Thymus (tissue), 14 donors: ENCODE results near the gene MGST2. TPM values are rescaled to one million over a fixed set of nuclear protein-coding genes. Genes with fewer than 3 reads are reported as not detected.

Experiments used
- DNase-seq, 9 donors: peaks; one replicate each; pipeline ENCODE4 v3.0.0-alpha.2; 2013; ENCODE audit warnings: low spot score in 9 of 9, low read depth in 6 of 9, missing footprints in 1 of 9
- H3K27ac ChIP-seq, 2 donors: one replicate each; pipeline ENCODE4 v1.5.1; 2013; ENCODE audit warnings: control low read depth in 1 of 2, low read depth in 1 of 2, low read length in 1 of 2, mild to moderate bottlenecking in 1 of 2, moderate library complexity in 1 of 2
- H3K27me3 ChIP-seq, 2 donors: one replicate each; pipeline ENCODE4 v1.5.1; 2013; ENCODE audit warnings: low read length in 1 of 2; ENCODE audit not compliant: control insufficient read depth in 2 of 2, insufficient read depth in 1 of 2
- H3K36me3 ChIP-seq, 2 donors: one replicate each; pipeline ENCODE4 v1.5.1; 2013; ENCODE audit warnings: low read length in 1 of 2, mild to moderate bottlenecking in 1 of 2, moderate library complexity in 1 of 2; ENCODE audit not compliant: control insufficient read depth in 2 of 2, insufficient read depth in 2 of 2
- H3K4me1 ChIP-seq, 2 donors: one replicate each; pipeline ENCODE4 v1.5.1; 2013; ENCODE audit warnings: low read length in 2 of 2; ENCODE audit not compliant: control insufficient read depth in 2 of 2, insufficient read depth in 2 of 2
- H3K4me3 ChIP-seq, 2 donors: one replicate each; pipeline ENCODE4 v1.5.1; 2013; ENCODE audit warnings: low read length in 2 of 2, control low read depth in 1 of 2, mild to moderate bottlenecking in 1 of 2
- H3K9me3 ChIP-seq, 2 donors: one replicate each; pipeline ENCODE4 v1.5.1; 2013; ENCODE audit warnings: low read length in 1 of 2, mild to moderate bottlenecking in 1 of 2; ENCODE audit not compliant: control insufficient read depth in 2 of 2, insufficient read depth in 1 of 2
- WGBS: extraction: QIAGEN DNeasy Blood & Tissue Kit; methylation state at CpG from one replicate; pipeline ENCODE4 v1.1.7; 2013; 5-methylcytosine and 5-hydroxymethylcytosine counted together
- long read RNA-seq, 10 donors: transcript quantifications; one replicate each; lab custom pipeline, GENCODE V29; 2026
- polyA plus RNA-seq: library from polyadenylated mRNA; stranded (reverse); fragments of 200-250 nt; gene quantifications from one replicate; pipeline ENCODE4 v1.2.3, GENCODE V29; 2013
- total RNA-seq: library from RNA; stranded (reverse); fragments of 120-200 nt; gene quantifications from one replicate; pipeline ENCODE4 v1.2.4, GENCODE V29; 2013
- donor health status: healthy.

Gene MGST2
- total RNA-seq, result 38.4 TPM
- 88.2 TPM for polyA plus RNA-seq
- long read RNA-seq, donor 1, partial matches to known transcripts, result 0 of 2 reads
- long read RNA-seq, donor 1, other reads (novel, unspliced or antisense), result 0 of 2 reads
- long read RNA-seq, donor 2, result 0 reads
- long read RNA-seq, donor 3, transcript MGST2-201 (5 exons, 801 nt), result major isoform, 38 of 64 reads
- long read RNA-seq, donor 3, partial matches to known transcripts, result 24 of 64 reads
- long read RNA-seq, donor 3, other reads (novel, unspliced or antisense), result 0 of 64 reads
- long read RNA-seq, donor 4, transcript MGST2-201 (5 exons, 801 nt), result major isoform, 8 of 61 reads
- long read RNA-seq, donor 4, partial matches to known transcripts, result 49 of 61 reads
- long read RNA-seq, donor 4, other reads (novel, unspliced or antisense), result 0 of 61 reads
- long read RNA-seq, donor 5, transcript MGST2-201 (5 exons, 801 nt), result major isoform, 35 of 61 reads
- long read RNA-seq, donor 5, partial matches to known transcripts, result 23 of 61 reads
- long read RNA-seq, donor 5, other reads (novel, unspliced or antisense), result 0 of 61 reads
- long read RNA-seq, donor 6, transcript MGST2-201 (5 exons, 801 nt), result major isoform, 8 of 9 reads
- long read RNA-seq, donor 6, partial matches to known transcripts, result 0 of 9 reads
- long read RNA-seq, donor 6, other reads (novel, unspliced or antisense), result 0 of 9 reads
- long read RNA-seq, donor 7, transcript MGST2-201 (5 exons, 801 nt), result major isoform, 16 of 24 reads
- long read RNA-seq, donor 7, partial matches to known transcripts, result 0 of 24 reads
- long read RNA-seq, donor 7, other reads (novel, unspliced or antisense), result 5 of 24 reads
- long read RNA-seq, donor 8, transcript MGST2-201 (5 exons, 801 nt), result major isoform, 6 of 7 reads
- long read RNA-seq, donor 8, partial matches to known transcripts, result 0 of 7 reads
- long read RNA-seq, donor 8, other reads (novel, unspliced or antisense), result 0 of 7 reads
- long read RNA-seq, donor 9, transcript MGST2-201 (5 exons, 801 nt), result major isoform, 17 of 17 reads
- long read RNA-seq, donor 9, partial matches to known transcripts, result 0 of 17 reads
- long read RNA-seq, donor 9, other reads (novel, unspliced or antisense), result 0 of 17 reads
- long read RNA-seq, donor 10, transcript MGST2-201 (5 exons, 801 nt), result major isoform, 13 of 15 reads
- long read RNA-seq, donor 10, partial matches to known transcripts, result 0 of 15 reads
- long read RNA-seq, donor 10, other reads (novel, unspliced or antisense), result 0 of 15 reads

- peak within 1 kb of the TSS; percentile 71 to 74 for H3K4me3 ChIP-seq
- peak in 5 of 9 donors; percentile 27 to 74 (median 41) for DNase-seq
- under 1% methylated on average over 32 of the region's 32 CpGs for WGBS
- H3K27ac ChIP-seq, result peak within 1 kb of the TSS; percentile 83 to 88
- H3K36me3 ChIP-seq, result no peaks in the 10 kb centered on the region
- H3K27me3 ChIP-seq, result no peaks in the 10 kb centered on the region
- no peaks in the 10 kb centered on the region for H3K9me3 ChIP-seq
- peaks cover 3 to 38% of the 10 kb centered on the region in 2 donors for H3K4me1 ChIP-seq
These were observed at the start of gene MGST2 for GRCh38 chr4:139665690-139666529. MGST2 (plus strand) TSS chr4:139665819; CDS start chr4:139666020, 201 bp downstream.

- 81% methylated on average over 7 of the region's 7 CpGs for WGBS
- Histone ChIP-seq H3K9me3 (no peaks in the 10 kb centered on the region), H3K27ac (no peak overlapping the region), H3K4me1 (no peaks in the 10 kb centered on the region), H3K27me3 (no peaks in the 10 kb centered on the region), H3K36me3 (no peaks in the 10 kb centered on the region), H3K4me3 (no peak overlapping the region)
- DNase-seq, result no peak
These were observed 47.7 kb upstream of the MGST2 start for GRCh38 chr4:139617702-139618490.

- no peaks in the 10 kb centered on the region for H3K27me3 ChIP-seq
- no peaks in the 10 kb centered on the region for H3K36me3 ChIP-seq
- no peak overlapping the region for H3K27ac ChIP-seq
- H3K9me3 ChIP-seq, result no peaks in the 10 kb centered on the region
- no peaks in the 10 kb centered on the region for H3K4me1 ChIP-seq
- no peak overlapping the region for H3K4me3 ChIP-seq
- DNase-seq, result peak in 2 of 9 donors; percentile 18 to 35
- WGBS, result 98% methylated on average over 5 of the region's 5 CpGs
These were observed 46.0 kb upstream of the MGST2 start for GRCh38 chr4:139619644-139620043.

- Histone ChIP-seq H3K4me1 (no peaks in the 10 kb centered on the region), H3K4me3 (no peak overlapping the region), H3K36me3 (no peaks in the 10 kb centered on the region), H3K27ac (no peak overlapping the region), H3K27me3 (no peaks in the 10 kb centered on the region), H3K9me3 (no peaks in the 10 kb centered on the region)
- DNase-seq, result no peak
- 73% methylated on average over 4 of the region's 4 CpGs for WGBS
These were observed 42.7 kb upstream of the MGST2 start for GRCh38 chr4:139622901-139623381.

GRCh38 chr4:139624441-139625092, 41.1 kb upstream of the MGST2 start:
- Histone ChIP-seq H3K27me3 (no peaks in the 10 kb centered on the region), H3K27ac (no peak overlapping the region), H3K9me3 (no peaks in the 10 kb centered on the region), H3K4me3 (no peak overlapping the region), H3K36me3 (no peaks in the 10 kb centered on the region), H3K4me1 (no peaks in the 10 kb centered on the region)
- WGBS, result 95% methylated on average over 3 of the region's 3 CpGs
- DNase-seq, result no peak

GRCh38 chr4:139625093-139625455, 40.5 kb upstream of the MGST2 start:
- Histone ChIP-seq H3K4me3 (no peak overlapping the region), H3K36me3 (no peaks in the 10 kb centered on the region), H3K4me1 (no peaks in the 10 kb centered on the region), H3K27me3 (no peaks in the 10 kb centered on the region), H3K27ac (no peak overlapping the region), H3K9me3 (no peaks in the 10 kb centered on the region)
- DNase-seq, result no peak
- WGBS, result 96% methylated on average over 3 of the region's 3 CpGs

GRCh38 chr4:139625482-139625881, 40.1 kb upstream of the MGST2 start:
- Histone ChIP-seq H3K4me1 (no peaks in the 10 kb centered on the region), H3K4me3 (no peak overlapping the region), H3K36me3 (no peaks in the 10 kb centered on the region), H3K9me3 (no peaks in the 10 kb centered on the region), H3K27ac (no peak overlapping the region), H3K27me3 (no peaks in the 10 kb centered on the region)
- 96% methylated on average over 4 of the region's 4 CpGs for WGBS
- DNase-seq, result no peak
